HUES48 (cell line): Measurements from ENCODE around the gene ATP8B4.

ENCODE experiments used
- H3K27ac ChIP-seq: one replicate; pipeline ENCODE4 v1.7.0; 2013; ENCODE audit warnings: low read depth, low read length, inconsistent platforms
- H3K27me3 ChIP-seq: 2 replicates; pipeline ENCODE4 v1.6.1; 2013; ENCODE audit warnings: mild to moderate bottlenecking, low read length; ENCODE audit not compliant: control insufficient read depth, insufficient read depth
- H3K36me3 ChIP-seq: 2 replicates; pipeline ENCODE4 v1.6.1; 2013; ENCODE audit warnings: low read length; ENCODE audit not compliant: control insufficient read depth, insufficient read depth
- H3K4me1 ChIP-seq: 2 replicates; pipeline ENCODE4 v1.6.1; 2013; ENCODE audit warnings: mild to moderate bottlenecking, low read length; ENCODE audit not compliant: control insufficient read depth, insufficient read depth
- H3K4me3 ChIP-seq: 2 replicates; pipeline ENCODE4 v1.5.1; 2013; ENCODE audit warnings: mild to moderate bottlenecking, low read depth, low read length
- H3K9ac ChIP-seq: 2 replicates; pipeline ENCODE4 v1.6.1; 2013; ENCODE audit warnings: mild to moderate bottlenecking, low read depth, low read length, moderate library complexity
- H3K9me3 ChIP-seq: 2 replicates; pipeline ENCODE4 v1.6.1; 2013; ENCODE audit warnings: low read length; ENCODE audit not compliant: control insufficient read depth, insufficient read depth

Gene ATP8B4

DNA sequence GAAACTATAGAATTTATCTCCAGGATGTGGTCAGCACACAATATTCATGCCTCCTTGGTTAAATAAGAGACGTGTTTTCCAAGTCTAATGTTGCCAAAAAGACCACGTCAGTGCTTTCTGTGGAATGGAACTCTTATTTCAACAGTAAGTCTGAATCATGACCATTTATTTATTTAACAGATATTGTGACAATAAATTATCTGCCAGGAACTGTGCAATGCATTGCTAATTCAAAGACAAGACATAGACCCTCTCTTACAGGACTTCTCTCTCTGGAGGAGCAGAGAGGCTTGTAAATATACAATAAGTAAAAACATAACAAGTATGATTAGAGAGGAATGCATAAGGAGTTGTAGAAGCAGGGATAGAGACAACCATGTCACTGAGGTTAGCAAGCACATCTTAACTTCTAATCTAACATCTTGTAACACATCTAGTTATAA is 270.7 kb downstream of the ATP8B4 start:
- Histone ChIP-seq H3K9ac (no peak overlapping the region), H3K27me3 (no peaks in the 10 kb centered on the region), H3K9me3 (0 out of 2 replicates have a peak, but pooled peaks cover 2% of the 10 kb centered on the region), H3K4me1 (no peaks in the 10 kb centered on the region), H3K4me3 (no peak overlapping the region), H3K27ac (no peak overlapping the region), H3K36me3 (no peaks in the 10 kb centered on the region)

DNA sequence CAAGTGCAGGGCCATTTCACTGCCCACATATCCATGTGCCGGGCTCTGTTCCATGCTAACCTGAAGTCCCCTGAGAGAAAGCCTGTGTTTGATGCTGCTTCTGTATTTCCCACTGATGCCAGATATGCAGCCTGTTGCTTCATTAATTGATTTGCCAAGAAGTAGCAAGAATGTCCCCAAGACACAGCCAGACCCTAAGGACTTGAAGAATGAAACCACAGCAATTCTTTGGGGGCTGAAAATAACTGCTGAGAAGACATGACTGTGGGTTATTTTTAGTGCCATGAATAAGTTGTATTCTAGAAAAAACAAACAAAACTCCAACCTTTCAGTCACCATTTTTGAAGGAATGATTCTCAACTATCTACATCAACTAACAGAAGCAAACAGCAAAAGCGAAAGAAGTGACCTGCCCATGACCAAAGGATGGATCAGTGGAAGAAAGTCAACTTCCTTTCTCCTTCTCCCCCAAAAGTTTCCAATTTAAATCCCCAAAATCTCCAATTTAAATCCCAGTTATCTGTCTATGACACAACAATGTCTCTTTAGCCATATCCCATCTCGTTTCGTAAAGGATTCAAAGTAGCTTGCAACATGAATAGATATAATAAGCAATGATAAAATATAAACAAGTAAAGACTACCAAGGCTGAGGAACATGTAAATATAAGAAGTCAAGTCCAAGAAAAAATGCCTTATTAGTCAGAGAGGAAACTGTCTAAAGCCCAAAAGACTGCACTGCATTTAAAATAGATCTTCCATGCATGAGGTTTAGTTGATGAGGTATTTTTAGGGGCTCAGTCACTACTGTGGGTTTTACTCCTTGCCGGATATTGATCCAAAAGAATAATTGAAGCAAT is 271.4 kb downstream of the ATP8B4 start:
- Histone ChIP-seq H3K9me3 (0 out of 2 replicates have a peak, but pooled peaks cover 2% of the 10 kb centered on the region), H3K27ac (no peak overlapping the region), H3K4me3 (no peak overlapping the region), H3K36me3 (no peaks in the 10 kb centered on the region), H3K9ac (no peak overlapping the region), H3K27me3 (no peaks in the 10 kb centered on the region), H3K4me1 (no peaks in the 10 kb centered on the region)

DNA sequence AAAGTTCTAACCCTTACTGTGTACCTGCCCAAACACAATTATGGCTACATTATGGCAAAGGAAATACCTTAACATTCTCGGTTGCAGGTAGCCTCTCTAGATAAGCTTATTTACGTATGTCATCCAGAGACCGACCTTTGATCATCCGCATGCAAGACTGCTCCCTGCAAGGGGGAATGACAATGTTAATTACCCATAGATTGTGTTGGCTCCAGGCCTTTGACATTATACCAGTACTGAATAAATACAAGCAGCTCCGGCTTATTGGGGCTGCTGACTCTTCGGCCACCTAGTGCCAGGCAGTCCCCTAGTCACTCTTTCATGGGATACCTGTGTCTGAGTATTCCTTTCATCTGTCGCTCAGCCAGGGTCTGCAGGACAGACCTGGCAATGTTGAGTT is 274.6 kb downstream of the ATP8B4 start:
- Histone ChIP-seq H3K9me3 (peaks cover 10% of the 10 kb centered on the region), H3K27me3 (no peaks in the 10 kb centered on the region), H3K9ac (no peak overlapping the region), H3K36me3 (no peaks in the 10 kb centered on the region), H3K27ac (no peak overlapping the region), H3K4me3 (no peak overlapping the region), H3K4me1 (no peaks in the 10 kb centered on the region)

DNA sequence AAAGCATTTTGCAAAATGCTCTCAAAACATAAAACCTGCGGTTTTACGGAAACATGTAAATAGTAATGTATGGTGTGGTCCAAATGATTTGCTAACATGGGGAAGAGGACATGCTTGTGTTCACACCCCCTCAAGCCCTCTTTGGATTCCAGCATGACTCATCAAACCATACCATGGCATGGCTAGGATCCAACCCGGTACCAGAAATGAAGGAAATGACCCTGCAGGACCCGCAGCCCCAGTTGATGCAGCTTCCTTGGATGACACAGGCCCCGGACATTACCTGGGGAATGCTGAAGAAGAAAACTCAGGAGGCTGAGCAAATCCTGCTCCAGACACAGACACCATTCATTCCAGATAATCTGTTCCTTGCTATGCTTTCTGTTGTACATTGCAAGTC is 275.3 kb downstream of the ATP8B4 start:
- Histone ChIP-seq H3K4me3 (no peak overlapping the region), H3K4me1 (no peaks in the 10 kb centered on the region), H3K27me3 (no peaks in the 10 kb centered on the region), H3K27ac (no peak overlapping the region), H3K9me3 (peaks cover 13% of the 10 kb centered on the region), H3K9ac (no peak overlapping the region), H3K36me3 (no peaks in the 10 kb centered on the region)

DNA sequence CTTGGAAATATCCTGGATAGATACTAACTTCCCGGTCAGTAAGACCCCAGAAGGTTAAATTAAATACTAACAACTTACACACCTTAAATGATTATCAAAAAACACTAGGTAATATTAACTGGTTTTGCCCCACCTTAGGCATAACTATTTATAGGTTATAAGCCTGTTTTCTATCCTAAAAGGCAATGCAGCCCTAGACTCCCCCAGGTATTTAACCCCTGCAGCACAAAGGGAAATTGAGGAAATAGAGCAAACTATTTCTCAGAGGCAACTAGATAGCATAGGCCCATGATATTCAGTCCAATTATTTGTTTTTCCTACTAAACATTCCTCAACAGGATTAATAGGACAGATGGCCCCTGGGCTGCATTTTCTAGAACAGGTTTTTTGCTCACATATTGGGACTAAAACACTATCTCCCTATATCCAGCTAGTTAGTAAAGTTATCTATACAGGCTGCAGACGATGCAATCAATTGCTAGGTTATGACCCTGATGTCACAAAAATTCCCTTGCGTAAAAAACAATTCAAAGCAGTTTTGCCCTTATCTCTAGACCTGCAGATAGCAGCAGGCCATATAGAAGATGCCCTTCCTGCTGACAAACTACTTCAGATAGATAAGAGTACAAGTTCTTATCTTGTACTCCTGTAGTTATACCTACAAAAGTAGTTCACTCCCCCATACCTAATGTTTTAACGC is 276.9 kb downstream of the ATP8B4 start:
- H3K4me1 ChIP-seq = no peaks in the 10 kb centered on the region
- H3K27ac ChIP-seq = no peak overlapping the region
- H3K27me3 ChIP-seq = no peaks in the 10 kb centered on the region
- no peak overlapping the region for H3K4me3 ChIP-seq
- H3K9ac ChIP-seq = no peak overlapping the region
- peaks cover 15% of the 10 kb centered on the region for H3K9me3 ChIP-seq
- no peaks in the 10 kb centered on the region for H3K36me3 ChIP-seq

DNA sequence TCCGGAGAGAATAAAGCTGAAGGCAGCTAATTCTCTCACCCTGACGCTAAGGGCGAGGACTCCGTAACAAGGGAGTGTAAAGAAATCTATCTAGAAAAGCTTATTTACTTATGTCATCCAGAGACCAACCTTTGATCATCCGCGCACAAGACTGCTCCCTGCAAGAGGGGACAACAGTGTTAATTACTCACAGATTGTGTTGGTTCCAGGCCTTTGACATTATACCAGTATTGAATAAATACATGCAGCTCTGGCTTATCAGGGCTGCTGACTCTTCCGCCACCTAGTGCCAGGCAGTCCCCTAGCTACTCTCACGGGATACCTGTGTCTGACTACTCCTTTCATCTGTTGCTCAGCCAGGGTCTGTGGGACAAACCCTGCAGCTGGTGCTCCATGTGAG is 286.5 kb downstream of the ATP8B4 start:
- Histone ChIP-seq H3K4me3 (no peak overlapping the region), H3K9ac (no peak overlapping the region), H3K27ac (no peak overlapping the region), H3K4me1 (no peaks in the 10 kb centered on the region; the same call in 1 of the 2 replicates), H3K27me3 (no peaks in the 10 kb centered on the region), H3K36me3 (no peaks in the 10 kb centered on the region), H3K9me3 (no peaks in the 10 kb centered on the region)

DNA sequence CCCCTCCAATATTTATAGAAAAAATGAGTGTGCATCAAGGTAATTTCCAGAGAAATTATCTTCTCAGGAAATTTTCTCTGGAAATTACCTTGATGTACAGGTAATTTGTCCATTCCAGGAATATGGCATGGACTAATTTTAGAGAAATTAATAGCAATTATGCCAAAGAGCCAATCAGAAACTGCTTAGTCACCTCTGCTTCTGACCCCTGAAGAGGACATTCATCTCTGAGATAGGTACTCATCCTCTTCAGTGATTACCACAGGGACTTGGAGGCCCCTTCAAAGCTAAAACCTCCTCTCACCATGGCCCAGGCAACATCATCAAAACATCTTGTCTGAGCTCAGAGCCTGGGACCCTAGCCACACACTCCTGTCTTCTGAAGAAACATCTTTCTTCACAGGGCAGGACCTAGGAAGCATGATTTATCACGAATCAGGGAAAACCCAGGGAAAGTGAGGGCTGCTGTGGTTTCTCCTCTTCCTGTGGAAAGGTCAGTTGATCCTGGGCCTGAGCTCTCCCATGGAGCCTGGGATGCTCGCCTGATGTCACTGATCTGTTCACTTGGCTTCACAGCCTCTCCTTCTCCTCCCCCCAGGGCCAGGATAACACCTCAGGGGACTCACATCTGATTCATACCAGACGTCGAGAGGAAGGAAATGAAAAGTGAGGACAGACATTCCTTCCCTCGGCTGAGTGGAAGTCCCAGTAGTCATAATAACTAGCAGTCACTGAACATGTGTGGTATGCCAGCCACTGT is 287.6 kb downstream of the ATP8B4 start:
- Histone ChIP-seq H3K9me3 (no peaks in the 10 kb centered on the region), H3K27ac (no peak overlapping the region), H3K4me3 (no peak overlapping the region), H3K27me3 (no peaks in the 10 kb centered on the region), H3K4me1 (no peaks in the 10 kb centered on the region; the same call in 1 of the 2 replicates), H3K36me3 (no peaks in the 10 kb centered on the region), H3K9ac (no peak overlapping the region)

DNA sequence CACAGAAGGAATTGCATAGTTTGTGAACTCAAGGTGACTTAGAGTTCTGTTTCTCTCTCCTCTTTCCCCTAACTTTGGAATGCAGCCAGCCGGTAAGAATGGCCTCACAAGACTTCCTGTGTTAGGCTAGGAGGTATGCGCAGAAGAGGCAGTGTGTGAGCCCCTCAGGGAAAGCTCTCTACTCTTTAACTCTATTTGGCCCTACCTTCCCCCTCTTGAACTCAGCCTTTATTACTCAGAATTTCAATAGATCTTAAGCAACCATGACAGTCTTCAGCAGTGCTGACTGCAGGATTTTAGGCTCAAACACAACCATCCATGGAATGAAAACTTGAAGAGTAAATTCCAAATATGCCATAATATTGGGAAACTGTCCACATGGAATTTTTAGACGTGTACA is 288.6 kb downstream of the ATP8B4 start:
- Histone ChIP-seq H3K4me3 (no peak overlapping the region), H3K36me3 (no peaks in the 10 kb centered on the region), H3K9me3 (no peaks in the 10 kb centered on the region), H3K4me1 (no peaks in the 10 kb centered on the region; the same call in 1 of the 2 replicates), H3K27me3 (no peaks in the 10 kb centered on the region), H3K9ac (no peak overlapping the region), H3K27ac (no peak overlapping the region)

DNA sequence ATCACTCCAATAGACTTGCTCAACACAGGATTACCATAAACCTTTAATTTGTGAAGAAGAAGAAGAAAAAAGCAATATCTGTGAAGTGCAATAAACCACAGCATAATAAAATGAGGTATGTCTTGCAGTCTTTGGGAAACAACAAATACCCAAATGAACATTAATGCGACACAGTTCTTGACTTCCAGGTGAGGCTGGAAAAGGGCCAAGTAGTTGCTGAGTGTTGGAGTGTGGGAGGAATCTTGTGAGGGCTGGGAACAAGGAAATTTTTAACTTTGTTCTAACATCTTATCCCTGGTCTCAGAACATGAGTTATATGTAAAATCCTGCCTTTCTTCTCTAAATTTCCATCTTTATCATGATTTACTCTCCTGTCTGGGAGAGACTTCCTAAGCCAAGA is 291.7 kb downstream of the ATP8B4 start:
- no peak overlapping the region for H3K27ac ChIP-seq
- H3K4me3 ChIP-seq = no peak overlapping the region
- no peaks in the 10 kb centered on the region; the same call in 1 of the 2 replicates for H3K4me1 ChIP-seq
- H3K36me3 ChIP-seq = no peaks in the 10 kb centered on the region
- H3K27me3 ChIP-seq = no peaks in the 10 kb centered on the region
- H3K9me3 ChIP-seq = no peaks in the 10 kb centered on the region
- H3K9ac ChIP-seq = no peak overlapping the region

DNA sequence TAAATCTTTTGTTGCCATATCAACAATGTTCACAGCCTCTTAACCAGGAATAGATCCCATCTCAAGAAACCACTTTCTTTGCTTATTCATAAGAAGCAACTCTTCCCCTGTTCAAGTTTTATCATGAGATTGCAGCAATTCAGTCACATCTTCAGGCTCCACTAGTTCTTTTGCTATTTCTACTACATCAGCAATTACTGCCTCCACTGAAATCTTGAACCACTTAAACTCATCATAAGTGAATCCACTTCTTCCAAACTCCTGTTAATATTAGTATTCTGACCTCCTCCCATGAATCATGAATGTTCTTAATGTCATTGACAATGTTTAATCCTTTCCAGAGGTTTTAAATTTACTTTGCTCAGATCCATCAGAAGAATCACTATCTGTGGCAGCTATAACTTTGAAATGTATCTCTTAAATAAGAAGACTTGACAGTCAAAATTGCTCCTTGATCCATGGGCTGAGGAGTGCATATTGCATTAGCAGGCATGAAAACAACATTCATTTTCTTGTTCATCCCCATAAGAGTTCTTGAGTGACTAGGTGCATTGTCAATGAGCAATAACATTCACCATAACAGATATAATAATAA is 292.3 kb downstream of the ATP8B4 start:
- Histone ChIP-seq H3K9me3 (no peaks in the 10 kb centered on the region), H3K27ac (no peak overlapping the region), H3K4me1 (no peaks in the 10 kb centered on the region; the same call in 1 of the 2 replicates), H3K4me3 (no peak overlapping the region), H3K27me3 (no peaks in the 10 kb centered on the region), H3K36me3 (no peaks in the 10 kb centered on the region), H3K9ac (no peak overlapping the region)
